ENCODE results near the gene TSKU. TPM values are rescaled to one million over a fixed set of nuclear protein-coding genes. Genes with fewer than 3 reads are reported as not detected.
A peak's percentile ranks its signal among the peaks of the same experiment; 100 is the strongest.
"Not testable (repeated sequence)": the region's sequence is repeated elsewhere in the genome, so short reads cannot be mapped to it uniquely, and the experiment has no call there.

TSKU gene
- total RNA-seq, 1 donor from 2014 or later, result 144 TPM

- H3K36me3 ChIP-seq, result no peaks in the 10 kb centered on the region
- H3K4me3 ChIP-seq, result no peak overlapping the region
- TF ChIP-seq POLR2AphosphoS5 (IDR thresholded peaks at IDR 0.05; ENCODE audit: insufficient read depth in 1 of 2, low read depth in 1 of 2) (no peak), POLR2A (IDR thresholded peaks at IDR 0.05) (no peak)
- TF ChIP-seq, protein P1, sequence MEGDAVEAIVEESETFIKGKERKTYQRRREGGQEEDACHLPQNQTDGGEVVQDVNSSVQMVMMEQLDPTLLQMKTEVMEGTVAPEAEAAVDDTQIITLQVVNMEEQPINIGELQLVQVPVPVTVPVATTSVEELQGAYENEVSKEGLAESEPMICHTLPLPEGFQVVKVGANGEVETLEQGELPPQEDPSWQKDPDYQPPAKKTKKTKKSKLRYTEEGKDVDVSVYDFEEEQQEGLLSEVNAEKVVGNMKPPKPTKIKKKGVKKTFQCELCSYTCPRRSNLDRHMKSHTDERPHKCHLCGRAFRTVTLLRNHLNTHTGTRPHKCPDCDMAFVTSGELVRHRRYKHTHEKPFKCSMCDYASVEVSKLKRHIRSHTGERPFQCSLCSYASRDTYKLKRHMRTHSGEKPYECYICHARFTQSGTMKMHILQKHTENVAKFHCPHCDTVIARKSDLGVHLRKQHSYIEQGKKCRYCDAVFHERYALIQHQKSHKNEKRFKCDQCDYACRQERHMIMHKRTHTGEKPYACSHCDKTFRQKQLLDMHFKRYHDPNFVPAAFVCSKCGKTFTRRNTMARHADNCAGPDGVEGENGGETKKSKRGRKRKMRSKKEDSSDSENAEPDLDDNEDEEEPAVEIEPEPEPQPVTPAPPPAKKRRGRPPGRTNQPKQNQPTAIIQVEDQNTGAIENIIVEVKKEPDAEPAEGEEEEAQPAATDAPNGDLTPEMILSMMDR (IDR thresholded peaks at IDR 0.05), result no peak
- H3K9me3 ChIP-seq, result no peaks in the 10 kb centered on the region
- H3K4me1 ChIP-seq, result peaks cover 48% of the 10 kb centered on the region
- peak; percentile 58 to 79 for DNase-seq (ENCODE audit: extremely low spot score in 2 of 2)
- intact Hi-C loops (cut with DNase I), result loop anchor here (5.0 kb wide), 1 partner anchor 109 kb away; no protein-coding TSS in a partner anchor
- peak overlapping the region; percentile 84 for H3K27ac ChIP-seq
- H3K27me3 ChIP-seq, result no peaks in the 10 kb centered on the region
Measured at GRCh38 chr11:76808171-76808570, 25.0 kb downstream of the TSKU start.

- Histone ChIP-seq H3K27me3 (no peaks in the 10 kb centered on the region), H3K4me1 (peaks cover 40% of the 10 kb centered on the region), H3K27ac (no peak overlapping the region), H3K4me3 (no peak overlapping the region), H3K9me3 (no peaks in the 10 kb centered on the region), H3K36me3 (no peaks in the 10 kb centered on the region)
- intact Hi-C loops (cut with DNase I), result loop anchor here (5.0 kb wide), 1 partner anchor 108 kb away; no protein-coding TSS in a partner anchor
- peak; percentile 31 to 58 for DNase-seq (ENCODE audit: extremely low spot score in 2 of 2)
- TF ChIP-seq POLR2A (IDR thresholded peaks at IDR 0.05) (no peak), POLR2AphosphoS5 (IDR thresholded peaks at IDR 0.05; ENCODE audit: insufficient read depth in 1 of 2, low read depth in 1 of 2) (no peak)
- TF ChIP-seq, protein P1 (IDR thresholded peaks at IDR 0.05), result no peak
Measured at GRCh38 chr11:76808996-76809395, 25.8 kb downstream of the TSKU start.

DNA sequence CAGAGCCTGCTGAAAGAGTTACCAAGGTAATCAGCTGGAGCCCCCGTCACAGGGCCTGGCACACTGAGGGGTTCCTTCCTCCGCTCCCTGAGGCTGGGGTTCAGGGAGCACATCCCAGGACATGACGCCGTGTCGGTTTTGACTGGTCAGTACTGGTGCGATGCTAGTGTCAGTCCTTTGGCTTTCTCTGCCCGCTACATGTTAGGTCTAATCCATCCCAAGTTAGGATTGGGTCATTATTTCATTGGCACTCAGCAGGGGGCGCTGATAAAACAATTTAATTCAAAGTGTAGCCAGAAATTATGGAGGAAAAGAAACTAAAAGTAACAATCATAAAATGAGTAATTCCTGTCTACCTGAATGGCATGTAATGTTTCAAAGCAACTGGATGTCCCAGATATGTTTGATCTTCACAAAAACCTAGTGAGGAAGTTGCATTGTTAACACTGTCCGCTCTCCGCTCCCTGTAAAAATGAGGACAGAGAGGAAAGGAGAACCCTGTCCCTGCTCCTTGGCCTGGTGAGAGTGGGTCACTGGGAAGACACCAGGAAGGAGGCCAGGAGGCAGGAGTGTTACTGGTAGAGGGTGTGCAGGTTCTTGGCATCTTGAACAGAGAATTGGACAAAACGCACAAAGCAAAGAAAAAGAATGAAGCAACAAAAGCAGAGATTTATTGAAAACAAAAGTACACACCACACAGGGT, 27.1 kb downstream of the TSKU start:
- Histone ChIP-seq H3K4me3 (no peak overlapping the region), H3K36me3 (no peaks in the 10 kb centered on the region), H3K9me3 (peaks cover 6% of the 10 kb centered on the region), H3K27ac (no peak overlapping the region), H3K4me1 (peaks cover 28% of the 10 kb centered on the region), H3K27me3 (no peaks in the 10 kb centered on the region)
- peak; percentile 52 to 77 for DNase-seq (ENCODE audit: extremely low spot score in 2 of 2)
- intact Hi-C loops (cut with DNase I), result no loop called here
- no peak for TF ChIP-seq POLR2AphosphoS5 (IDR thresholded peaks at IDR 0.05; ENCODE audit: insufficient read depth in 1 of 2, low read depth in 1 of 2)
- TF ChIP-seq, protein P1 (IDR thresholded peaks at IDR 0.05), result peak in 2 of 3 experiments; percentile 41 to 60

DNA sequence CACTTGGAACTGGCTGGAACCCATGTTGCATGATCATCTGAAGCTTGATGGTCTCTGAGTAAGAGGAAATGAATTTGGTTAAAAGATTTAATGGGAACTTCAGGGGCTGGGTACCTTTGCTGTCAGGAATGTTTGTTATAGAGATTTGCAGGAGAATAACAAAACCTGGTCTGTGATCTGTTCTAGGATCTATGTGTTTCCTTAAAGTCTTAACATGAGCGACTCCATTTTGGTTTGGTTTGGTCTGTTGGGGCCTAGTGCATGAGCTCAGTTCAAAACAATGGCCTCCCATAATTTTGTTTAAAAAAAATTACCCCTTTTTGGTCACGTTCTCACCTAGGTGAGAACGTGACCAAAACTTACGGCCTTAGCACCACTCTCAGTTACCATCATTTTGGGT, 28.1 kb downstream of the TSKU start:
- Histone ChIP-seq H3K9me3 (peaks cover 13% of the 10 kb centered on the region), H3K27me3 (no peaks in the 10 kb centered on the region), H3K36me3 (no peaks in the 10 kb centered on the region), H3K4me3 (no peak overlapping the region), H3K4me1 (peaks cover 18% of the 10 kb centered on the region), H3K27ac (no peak overlapping the region)
- TF ChIP-seq POLR2AphosphoS5 (IDR thresholded peaks at IDR 0.05; ENCODE audit: insufficient read depth in 1 of 2, low read depth in 1 of 2) (no peak), POLR2A (IDR thresholded peaks at IDR 0.05) (no peak)
- TF ChIP-seq, protein P1 (IDR thresholded peaks at IDR 0.05), result no peak
- no peak for DNase-seq (ENCODE audit: extremely low spot score in 2 of 2)
- intact Hi-C loops (cut with DNase I), result no loop called here

DNA sequence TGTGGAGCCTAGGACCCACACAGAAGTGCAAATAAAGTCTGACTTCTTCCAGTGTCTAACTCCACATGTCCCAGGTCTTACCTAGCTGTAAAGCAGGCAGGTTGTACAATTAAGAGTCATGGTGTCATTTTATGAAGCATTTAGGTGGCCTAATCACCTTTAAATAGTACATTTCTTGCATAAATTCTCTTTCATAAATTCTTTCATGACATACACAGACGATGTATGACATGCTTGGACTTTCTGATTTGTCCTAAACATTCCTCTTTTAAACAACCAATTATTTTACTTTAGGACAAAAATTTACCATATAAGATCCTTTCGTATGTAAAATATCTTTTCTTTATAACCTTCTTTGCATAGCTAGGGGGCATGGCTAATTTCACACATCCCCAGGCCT, 31.3 kb downstream of the TSKU start:
- H3K27ac ChIP-seq, result no peak overlapping the region
- H3K4me3 ChIP-seq, result no peak overlapping the region
- peaks cover 13% of the 10 kb centered on the region for H3K9me3 ChIP-seq
- TF ChIP-seq, protein P1 (IDR thresholded peaks at IDR 0.05), result no peak
- no peak for DNase-seq (ENCODE audit: extremely low spot score in 2 of 2)
- no peaks in the 10 kb centered on the region for H3K27me3 ChIP-seq
- no peaks in the 10 kb centered on the region for H3K36me3 ChIP-seq
- H3K4me1 ChIP-seq, result no peaks in the 10 kb centered on the region
- intact Hi-C loops (cut with DNase I), result no loop called here

DNA sequence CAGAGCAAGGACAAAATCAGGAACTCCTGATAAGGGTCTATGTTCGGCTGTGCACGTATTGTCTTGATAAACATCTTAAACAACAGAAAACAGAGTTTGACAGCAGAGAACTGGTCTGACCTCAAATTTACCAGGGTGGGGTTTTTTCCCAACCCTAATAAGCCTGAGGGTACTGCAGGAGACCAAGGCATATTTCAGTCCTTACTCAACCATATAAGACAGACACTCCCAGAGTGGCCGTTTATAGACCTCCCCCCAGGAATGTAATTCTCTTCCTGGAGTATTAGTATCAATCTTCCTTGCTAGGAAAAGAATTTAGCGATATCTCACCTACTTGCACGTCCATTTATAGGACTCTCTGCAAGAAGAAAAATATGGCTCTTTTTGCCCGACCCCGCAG, 32.5 kb downstream of the TSKU start:
- DNase-seq (ENCODE audit: extremely low spot score in 2 of 2); H3K27ac ChIP-seq; H3K36me3 ChIP-seq; H3K27me3 ChIP-seq; H3K4me1 ChIP-seq; intact Hi-C loops (cut with DNase I); H3K4me3 ChIP-seq: not testable (repeated sequence)
- peaks cover 13% of the 10 kb centered on the region for H3K9me3 ChIP-seq
